ENCODE data around the gene DLAT. TPM values are rescaled to one million over a fixed set of nuclear protein-coding genes. Genes with fewer than 3 reads are reported as not detected.
"Not testable (repeated sequence)": the region's sequence is repeated elsewhere in the genome, so short reads cannot be mapped to it uniquely, and the experiment has no call there.

The DLAT gene
- total and polyA plus RNA-seq, 2 experiments from 2014 or later, result 27.9 to 42.1 TPM

GRCh38 chr11:111992206-111992855, 32.9 kb upstream of the DLAT start:
- Histone ChIP-seq H3K4me3 (no peak overlapping the region), H2AFZ (no peak overlapping the region), H3K36me3 (replicated peaks; ENCODE audit: insufficient read depth, low read depth) (no peaks in the 10 kb centered on the region), H3K79me2 (no peaks in the 10 kb centered on the region), H3K4me1 (ENCODE audit: insufficient read depth) (peaks cover 7% of the 10 kb centered on the region), H3K27ac (no peak overlapping the region), H4K20me1 (ENCODE audit: insufficient read depth, poor library complexity, severe bottlenecking) (no peaks in the 10 kb centered on the region), H3K4me2 (no peak overlapping the region), H3K9me3 (ENCODE audit: low read depth) (no peaks in the 10 kb centered on the region), H3K9me2 (replicated peaks; ENCODE audit: insufficient read depth) (no peaks in the 10 kb centered on the region), H3K27me3 (no peaks in the 10 kb centered on the region)
- no peak for DNase-seq (ENCODE audit: low spot score)
- WGBS (ENCODE audit: low lambda C conversion rate, missing lambda C conversion rate), result 67% methylated on average over 3 of the region's 3 CpGs
- no peak for TF ChIP-seq CTCF (IDR thresholded peaks at IDR 0.05; ENCODE audit: poor library complexity)
- no peak for TF ChIP-seq EZH2 (IDR thresholded peaks at IDR 0.05; ENCODE audit: borderline replicate concordance)
- no peak for TF ChIP-seq EZH2phosphoT487 (IDR thresholded peaks at IDR 0.05; ENCODE audit: low read depth, severe bottlenecking, unreplicated experiment)

DNA sequence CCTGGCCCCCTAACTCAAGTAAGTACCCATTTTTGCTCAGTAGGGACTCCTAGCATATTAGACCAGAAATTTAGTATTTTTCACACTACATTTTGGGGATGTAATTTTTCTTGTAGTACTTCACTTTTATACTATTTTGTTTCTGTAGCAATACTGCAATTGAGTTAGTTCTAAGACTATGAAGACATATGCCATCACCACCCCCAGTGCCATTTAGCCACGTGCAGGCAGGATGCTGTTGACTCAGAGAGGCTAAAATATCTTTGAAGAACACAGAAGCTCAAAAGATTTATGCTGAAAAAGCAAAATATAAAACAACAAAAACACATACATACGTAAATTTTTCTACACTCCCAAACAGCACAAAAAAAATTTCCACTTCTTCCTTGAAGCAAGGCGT, 29.1 kb upstream of the DLAT start:
- H3K27ac ChIP-seq, result no peak overlapping the region
- WGBS (ENCODE audit: low lambda C conversion rate, missing lambda C conversion rate), result 93% methylated on average over 3 of the region's 3 CpGs
- H4K20me1 ChIP-seq (ENCODE audit: insufficient read depth, poor library complexity, severe bottlenecking), result no peaks in the 10 kb centered on the region
- TF ChIP-seq EZH2 (IDR thresholded peaks at IDR 0.05; ENCODE audit: borderline replicate concordance) (no peak), CTCF (IDR thresholded peaks at IDR 0.05; ENCODE audit: poor library complexity) (no peak), EZH2phosphoT487 (IDR thresholded peaks at IDR 0.05; ENCODE audit: low read depth, severe bottlenecking, unreplicated experiment) (no peak)
- H3K27me3 ChIP-seq, result no peaks in the 10 kb centered on the region
- H3K36me3 ChIP-seq (replicated peaks; ENCODE audit: insufficient read depth, low read depth), result no peaks in the 10 kb centered on the region
- no peak overlapping the region for H3K4me2 ChIP-seq
- no peaks in the 10 kb centered on the region for H3K9me2 ChIP-seq (replicated peaks; ENCODE audit: insufficient read depth)
- H3K9me3 ChIP-seq (ENCODE audit: low read depth), result no peaks in the 10 kb centered on the region
- no peaks in the 10 kb centered on the region for H3K79me2 ChIP-seq
- no peak overlapping the region for H2AFZ ChIP-seq
- no peak for DNase-seq (ENCODE audit: low spot score)
- H3K4me3 ChIP-seq, result no peak overlapping the region
- no peaks in the 10 kb centered on the region for H3K4me1 ChIP-seq (ENCODE audit: insufficient read depth)

DNA sequence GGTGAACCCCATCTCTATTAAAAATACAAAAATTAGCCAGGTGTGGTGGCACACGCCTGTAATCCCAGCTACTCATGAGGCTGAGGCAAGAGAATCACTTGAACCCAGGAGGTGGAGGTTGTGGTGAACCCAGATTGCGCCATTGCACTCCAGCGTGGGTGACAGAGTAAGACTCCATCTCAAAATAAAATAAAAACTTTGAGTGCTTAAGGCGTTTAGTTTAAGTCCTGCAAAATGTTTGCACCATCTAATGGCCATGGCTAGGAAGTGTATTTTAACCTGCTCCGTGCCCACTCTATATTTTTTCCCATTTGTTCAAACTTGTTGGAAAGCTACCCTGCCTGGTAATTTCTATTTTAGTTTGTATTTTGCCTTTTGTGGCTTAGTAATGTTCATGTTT, 28.5 kb upstream of the DLAT start:
- H3K36me3 ChIP-seq (replicated peaks; ENCODE audit: insufficient read depth, low read depth); H3K4me2 ChIP-seq; H2AFZ ChIP-seq; H3K27me3 ChIP-seq; H4K20me1 ChIP-seq (ENCODE audit: insufficient read depth, poor library complexity, severe bottlenecking); H3K9me3 ChIP-seq (ENCODE audit: low read depth); H3K27ac ChIP-seq; H3K9me2 ChIP-seq (replicated peaks; ENCODE audit: insufficient read depth); H3K79me2 ChIP-seq; DNase-seq (ENCODE audit: low spot score); H3K4me3 ChIP-seq; H3K4me1 ChIP-seq (ENCODE audit: insufficient read depth): not testable (repeated sequence)
- peak; percentile 49 for TF ChIP-seq CTCF (IDR thresholded peaks at IDR 0.05; ENCODE audit: poor library complexity)
- WGBS (ENCODE audit: low lambda C conversion rate, missing lambda C conversion rate), result 71% methylated on average over 5 of the region's 5 CpGs

DNA sequence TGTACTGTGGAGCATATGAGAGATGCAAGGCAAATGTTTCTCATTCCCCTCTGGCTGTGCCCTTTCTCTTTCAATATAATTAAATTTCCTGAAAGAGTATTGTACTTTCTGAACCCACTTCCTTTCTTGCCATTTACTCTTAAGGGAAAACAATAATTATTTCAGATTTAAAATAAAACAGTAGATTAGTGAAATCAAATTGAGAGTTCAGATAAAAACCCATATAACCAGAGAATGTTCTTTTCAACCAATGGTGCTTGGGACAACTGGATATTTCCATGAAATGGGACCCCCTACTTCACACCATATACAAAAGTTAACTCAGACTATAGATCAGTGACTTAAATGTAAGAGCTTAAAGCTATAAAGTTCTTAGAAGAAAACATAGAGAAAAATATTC, 26.1 kb upstream of the DLAT start:
- H4K20me1 ChIP-seq (ENCODE audit: insufficient read depth, poor library complexity, severe bottlenecking), result no peaks in the 10 kb centered on the region
- no peak overlapping the region for H2AFZ ChIP-seq
- no peaks in the 10 kb centered on the region for H3K9me2 ChIP-seq (replicated peaks; ENCODE audit: insufficient read depth)
- H3K79me2 ChIP-seq, result no peaks in the 10 kb centered on the region
- DNase-seq (ENCODE audit: low spot score), result no peak
- no peak overlapping the region for H3K4me2 ChIP-seq
- H3K4me1 ChIP-seq (ENCODE audit: insufficient read depth), result no peaks in the 10 kb centered on the region
- no peak for TF ChIP-seq EZH2 (IDR thresholded peaks at IDR 0.05; ENCODE audit: borderline replicate concordance)
- TF ChIP-seq CTCF (IDR thresholded peaks at IDR 0.05; ENCODE audit: poor library complexity), result no peak
- no peak overlapping the region for H3K4me3 ChIP-seq
- no peaks in the 10 kb centered on the region for H3K27me3 ChIP-seq
- H3K9me3 ChIP-seq (ENCODE audit: low read depth), result no peaks in the 10 kb centered on the region
- H3K36me3 ChIP-seq (replicated peaks; ENCODE audit: insufficient read depth, low read depth), result no peaks in the 10 kb centered on the region
- no peak overlapping the region for H3K27ac ChIP-seq
